ENCODE measurements around the gene PRSS38.
A peak's percentile ranks its signal among the peaks of the same experiment; 100 is the strongest.

The PRSS38 gene

DNA sequence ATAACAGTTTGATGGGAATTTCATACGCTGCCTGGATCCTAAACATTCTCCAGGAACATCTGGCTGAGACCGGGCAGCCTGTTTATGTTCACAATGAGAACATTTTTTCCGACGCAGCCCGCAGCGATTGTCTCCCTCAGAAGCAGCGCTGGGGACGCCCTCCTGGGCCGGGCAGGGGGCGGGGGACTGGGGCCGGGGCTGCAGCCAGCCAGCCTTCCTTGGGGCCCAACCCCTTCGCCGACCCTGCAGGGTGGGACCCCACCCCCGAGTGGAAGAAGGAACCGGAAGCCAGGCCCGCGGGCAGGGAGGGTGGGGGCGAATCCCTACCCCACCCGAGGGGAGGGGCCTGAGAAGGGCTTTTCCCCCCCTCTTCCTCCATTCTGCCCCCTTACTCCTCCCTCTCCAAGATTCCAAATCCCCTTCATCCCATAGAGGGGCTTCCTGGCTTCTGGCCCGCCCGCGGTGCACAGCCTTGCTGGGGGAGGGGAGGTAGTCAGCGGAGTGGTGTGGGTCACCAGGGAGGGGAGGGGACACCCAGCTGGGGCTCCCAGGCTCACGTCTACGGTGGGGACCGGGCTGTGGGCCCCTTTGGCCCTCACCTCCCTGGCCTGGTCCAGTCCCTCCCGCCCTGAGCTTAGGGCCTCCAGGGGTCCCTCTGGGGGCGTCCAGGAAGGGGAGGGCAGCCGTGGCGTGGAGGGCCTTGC, 71.7 kb downstream of the PRSS38 start:
- DNase-seq, result peak; percentile 6

GRCh38 chr1:227887697-227888403, 72.4 kb downstream of the PRSS38 start:
- no peak for DNase-seq

- no peak for DNase-seq
Measured at GRCh38 chr1:227888404-227889046, 73.0 kb downstream of the PRSS38 start.

DNA sequence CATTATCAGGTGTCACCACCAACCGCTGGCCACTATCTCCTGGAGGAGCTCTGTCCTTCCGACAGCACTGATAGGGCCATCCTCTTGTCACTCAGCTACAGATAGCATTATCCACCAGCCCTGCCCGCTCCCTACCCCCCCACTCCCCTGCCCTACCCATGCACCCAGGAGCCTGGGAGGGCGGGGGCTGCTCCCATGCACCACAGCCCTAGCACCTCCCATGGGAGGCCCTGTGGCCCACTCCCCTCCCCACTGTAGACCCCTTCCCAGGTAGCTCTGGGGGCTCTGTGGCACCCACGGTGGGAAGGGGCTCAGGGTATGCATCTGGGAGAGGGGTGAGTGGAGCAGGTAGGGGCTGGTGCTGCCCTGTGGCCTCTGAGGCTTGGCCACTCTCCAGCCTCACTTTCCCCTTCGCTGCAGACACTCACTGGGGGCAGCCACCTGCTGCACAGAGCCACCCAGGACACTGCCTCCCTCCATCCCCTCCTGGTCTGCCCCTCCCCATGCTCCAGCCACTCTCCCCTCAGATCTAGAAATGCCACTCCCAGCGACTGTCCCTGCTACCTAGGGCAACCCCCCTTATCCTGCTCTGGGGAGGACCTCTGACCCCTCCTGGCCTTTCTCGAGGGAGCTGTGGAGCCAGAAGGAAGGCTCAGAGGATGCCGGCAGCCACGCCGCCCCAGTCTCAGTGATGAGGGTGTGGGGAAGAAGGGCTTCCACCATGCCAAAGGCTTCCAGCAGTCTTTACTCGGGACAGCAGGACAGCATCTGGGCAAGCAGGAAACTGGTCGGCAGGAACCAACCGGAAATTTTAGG, 73.8 kb downstream of the PRSS38 start:
- no peak for DNase-seq

DNA sequence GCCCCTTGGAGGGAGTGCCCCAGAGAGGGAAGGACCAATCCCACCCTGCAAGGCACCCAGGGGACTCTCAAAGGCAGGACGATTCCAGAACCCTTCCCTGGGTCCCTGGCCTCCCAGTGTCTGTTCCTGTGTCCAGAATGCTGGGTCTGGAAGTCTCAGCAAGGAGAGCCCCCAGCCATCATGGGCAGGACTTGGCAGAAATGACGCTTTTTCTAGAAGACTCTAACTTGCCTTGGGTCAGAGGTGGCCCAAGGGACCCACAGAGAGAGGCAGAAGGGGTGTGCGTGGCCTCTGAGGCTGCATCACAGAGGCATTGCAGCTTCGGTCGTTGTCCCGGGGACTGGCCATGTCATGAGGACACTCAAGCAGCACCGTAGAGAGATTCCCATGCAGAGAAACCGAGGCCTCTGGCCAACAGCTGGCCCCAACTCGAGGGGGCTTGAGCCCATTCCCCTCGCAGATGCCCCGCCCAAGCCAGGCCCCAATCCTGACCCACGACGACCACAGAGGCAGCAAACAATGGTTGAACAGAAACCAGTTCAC, 74.5 kb downstream of the PRSS38 start:
- DNase-seq, result no peak

- DNase-seq, result no peak
Measured at GRCh38 chr1:227890451-227891222, 75.2 kb downstream of the PRSS38 start.

DNA sequence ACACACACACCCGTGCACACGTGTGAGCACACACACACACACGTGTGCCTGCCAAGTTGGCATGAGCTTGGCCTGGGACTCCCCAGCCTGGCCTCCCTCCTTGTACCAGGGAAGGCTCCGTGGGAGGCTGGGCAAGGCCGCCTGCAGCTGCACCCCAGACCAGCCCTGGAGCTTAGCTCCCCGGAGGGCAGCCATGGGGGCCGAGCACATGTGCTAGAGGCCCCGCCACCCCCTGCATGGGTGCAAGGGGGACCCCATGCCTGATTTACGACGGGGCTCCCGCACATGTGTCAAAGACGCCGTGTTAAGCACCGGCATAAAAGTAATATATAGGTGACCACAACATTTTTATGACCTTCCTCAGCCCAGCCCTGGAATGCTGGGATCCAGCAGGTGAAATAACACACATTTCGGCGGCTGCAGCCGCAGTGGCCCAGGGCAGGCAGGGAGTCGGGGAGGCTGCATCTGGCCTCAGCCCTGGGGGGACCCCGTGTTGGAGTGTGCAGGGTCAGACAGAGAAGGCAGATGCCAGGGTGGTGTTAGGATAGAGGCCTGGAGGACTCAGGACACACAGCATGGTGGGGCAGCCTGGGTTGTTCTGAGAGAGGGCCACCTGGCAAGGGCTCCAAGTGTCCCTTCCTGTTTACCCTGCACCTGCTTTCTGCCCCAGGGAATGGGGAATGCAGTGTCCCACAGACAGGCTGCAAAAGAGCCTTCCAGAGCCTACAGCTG, 75.9 kb downstream of the PRSS38 start:
- DNase-seq, result no peak

DNA sequence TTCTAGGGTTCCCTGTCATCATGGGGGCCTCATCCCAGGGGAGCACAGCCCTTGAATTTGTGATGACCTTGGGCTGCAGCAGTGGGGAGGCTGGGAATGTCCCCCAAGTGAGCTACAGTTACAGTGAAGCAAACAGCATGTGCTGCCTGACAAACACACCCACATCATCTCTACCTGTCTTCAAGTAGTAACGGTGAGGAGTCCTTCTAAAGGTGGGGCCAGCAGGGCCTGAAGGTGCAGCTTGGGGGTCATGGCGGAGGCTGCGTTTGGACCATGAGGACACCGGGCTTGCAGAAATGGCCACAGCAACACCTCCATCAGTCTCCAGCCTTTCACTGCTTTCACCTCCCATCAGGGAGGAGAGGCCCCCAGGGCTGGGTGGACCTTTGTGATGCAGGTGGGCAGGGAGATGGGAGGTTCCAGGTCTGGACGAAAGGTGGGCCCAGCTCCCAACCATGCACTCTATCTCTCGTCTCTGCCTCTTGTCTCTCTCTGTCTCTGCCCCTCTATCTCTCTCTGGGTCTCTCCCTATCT, 76.5 kb downstream of the PRSS38 start:
- no peak for DNase-seq

DNA sequence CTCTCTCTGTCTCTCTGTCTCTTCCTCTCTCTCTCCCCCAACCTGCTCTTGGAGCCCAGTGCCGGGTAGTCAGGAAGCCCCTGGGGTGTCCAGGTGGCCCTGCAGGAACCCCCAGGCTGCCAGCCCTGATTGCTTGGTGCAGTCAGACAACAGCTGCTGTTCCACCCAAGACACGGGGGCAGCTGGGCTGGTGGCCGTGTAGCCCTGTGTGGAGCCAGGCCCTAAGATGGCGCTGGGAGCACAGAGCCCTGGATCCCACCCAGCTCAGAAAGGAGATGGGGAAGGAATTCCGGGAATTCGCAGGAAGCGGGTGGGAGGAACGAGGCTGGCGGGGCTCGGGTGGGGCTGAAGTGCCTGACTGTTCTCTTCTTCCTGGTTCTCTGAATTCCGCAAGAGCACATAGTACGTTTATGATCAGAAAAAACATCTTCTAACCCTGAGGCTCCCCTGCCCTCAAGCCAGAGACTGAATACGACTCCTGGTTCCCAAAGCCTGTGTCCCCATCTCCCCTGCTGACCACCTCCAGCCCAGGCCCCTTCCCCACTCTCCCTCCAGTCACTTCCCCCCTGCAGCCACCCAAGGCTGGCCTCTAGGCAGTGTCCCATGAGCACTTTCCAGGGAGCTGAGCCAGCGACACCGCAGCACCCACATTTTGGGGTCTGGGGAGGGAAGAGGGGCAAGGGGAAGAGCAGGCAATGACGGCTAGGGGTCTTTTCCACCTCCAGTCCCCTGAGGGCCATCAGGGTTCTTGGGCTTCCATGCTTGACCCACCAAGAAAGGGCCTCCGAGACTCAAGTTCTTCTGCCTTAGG, 77.2 kb downstream of the PRSS38 start:
- no peak for DNase-seq

DNA sequence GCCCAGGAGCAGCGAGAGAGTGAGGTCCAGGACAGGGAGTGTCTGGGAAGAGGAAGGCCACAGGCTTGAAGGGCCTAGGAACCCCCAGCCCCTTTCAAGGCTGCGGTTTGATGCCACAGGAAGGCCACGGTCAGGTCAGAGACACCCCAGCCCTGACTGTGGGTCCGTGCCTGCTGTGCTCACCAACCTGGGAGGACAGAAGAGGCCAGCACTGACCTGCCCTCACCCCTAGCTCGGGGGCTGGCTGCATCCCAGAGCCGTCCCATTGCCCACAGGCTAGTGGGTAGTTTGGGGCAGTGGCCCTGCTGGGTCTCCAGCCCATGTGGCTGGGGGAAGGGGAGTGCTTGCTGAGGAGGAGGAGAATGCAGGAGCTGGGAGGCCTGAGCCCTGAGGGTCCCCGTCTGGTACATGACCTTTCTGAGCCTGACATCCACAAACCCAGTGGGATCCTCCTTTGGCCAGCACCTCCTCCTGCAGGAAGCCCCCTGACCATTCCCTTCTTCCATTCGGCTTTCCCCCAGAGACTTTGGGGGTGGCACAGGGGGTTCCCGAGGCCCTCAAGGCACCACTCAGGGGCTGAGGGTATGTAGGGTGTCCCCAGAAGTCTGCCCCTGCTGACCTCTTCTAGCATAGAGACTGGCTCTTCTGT, 77.9 kb downstream of the PRSS38 start:
- DNase-seq, result no peak

GRCh38 chr1:227893949-227894721, 78.7 kb downstream of the PRSS38 start:
- DNase-seq, result no peak

GRCh38 chr1:227894831-227895451, 79.5 kb downstream of the PRSS38 start:
- no peak for DNase-seq

All from NCI-H1694 (cell line).